Muscle of back (tissue), 11 donors: ENCODE measurements around the gene RFX1. TPM values are rescaled to one million over a fixed set of nuclear protein-coding genes. Genes with fewer than 3 reads are reported as not detected.
"Not testable (repeated sequence)": the region's sequence is repeated elsewhere in the genome, so short reads cannot be mapped to it uniquely, and the experiment has no call there.

Source experiments
- DNase-seq, 3 donors: peaks; one replicate each; pipeline versions ENCODE4 v3.0.0 to v3.0.0-alpha.2; 2013
- polyA plus RNA-seq, 10 donors: library from polyadenylated mRNA; unstranded; fragments of 120-200 nt; gene quantifications; one replicate each; pipeline ENCODE4 v1.2.1, GENCODE V29; 2013; ENCODE audit not compliant: insufficient read length in 10 of 10

Gene RFX1
- polyA plus RNA-seq, 10 donors = 4.7 to 8.4 (median 6.9) TPM

GRCh38 chr19:13937479-13938300 is 68.4 kb downstream of the RFX1 start:
- no peak for DNase-seq

GRCh38 chr19:13935765-13936510 is 70.2 kb downstream of the RFX1 start:
- no peak for DNase-seq

- DNase-seq = no peak
Observed at GRCh38 chr19:13934785-13935109, 71.4 kb downstream of the RFX1 start.

- DNase-seq = no peak
Observed at GRCh38 chr19:13932911-13933393, 73.2 kb downstream of the RFX1 start.

- no peak for DNase-seq
Observed at GRCh38 chr19:13932149-13932637, 73.9 kb downstream of the RFX1 start.

GRCh38 chr19:13931391-13932148 is 74.5 kb downstream of the RFX1 start:
- DNase-seq = no peak

- no peak for DNase-seq
Observed at GRCh38 chr19:13930402-13930801, 75.7 kb downstream of the RFX1 start.

- DNase-seq = no peak
Observed at GRCh38 chr19:13929956-13930355, 76.2 kb downstream of the RFX1 start.

GRCh38 chr19:13929340-13929739 is 76.8 kb downstream of the RFX1 start:
- no peak for DNase-seq

GRCh38 chr19:13926715-13927114 is 79.4 kb downstream of the RFX1 start:
- no peak for DNase-seq

GRCh38 chr19:13926010-13926409 is 80.1 kb downstream of the RFX1 start:
- no peak for DNase-seq

GRCh38 chr19:13923194-13923987 is 82.7 kb downstream of the RFX1 start:
- DNase-seq = no peak

GRCh38 chr19:13922118-13922517 is 84.0 kb downstream of the RFX1 start:
- not testable (repeated sequence) for DNase-seq

- peak; percentile 20 to 59 (median 21) for DNase-seq
Observed at GRCh38 chr19:13920940-13921747, 85.0 kb downstream of the RFX1 start.

GRCh38 chr19:13920524-13920923 is 85.6 kb downstream of the RFX1 start:
- no peak for DNase-seq

- no peak for DNase-seq
Observed at GRCh38 chr19:13918726-13919411, 87.3 kb downstream of the RFX1 start.

GRCh38 chr19:13917888-13918406 is 88.2 kb downstream of the RFX1 start:
- DNase-seq = no peak

GRCh38 chr19:13914777-13915176 is 91.3 kb downstream of the RFX1 start:
- DNase-seq = no peak

- no peak for DNase-seq
Observed at GRCh38 chr19:13913352-13913751, 92.8 kb downstream of the RFX1 start.
